A549 (cell line): ENCODE data around the gene CD83. TPM values are rescaled to one million over a fixed set of nuclear protein-coding genes. Genes with fewer than 3 reads are reported as not detected.

Experiments
- ATAC-seq, 2 experiments: fragments of 200-7000 bp in 1 of 2; fragments of >200 bp in 1 of 2; cut with Nextera tagmentation in 1 of 2; cut with Tn5 transposase in 1 of 2; 3 replicates each; pipeline versions ENCODE4 v1.8.0 to v1.9.1; 2018 to 2020; ENCODE audit warnings: mild to moderate bottlenecking in 1 of 2, moderate library complexity in 1 of 2
- CTCF ChIA-PET: fragments of 300-600 bp; sonication (Branson Sonifier 250); formaldehyde crosslinking; extraction: SDS; loops from one replicate; lab custom pipeline; 2021; ENCODE audit warnings: antibody characterized with exemption, inconsistent platforms; lab: Yijun Ruan, JAX
- POLR2A ChIA-PET: fragments of 350-600 bp; formaldehyde crosslinking; extraction: SDS; loops from one replicate; lab custom pipeline; 2021; ENCODE audit warnings: antibody characterized with exemption, inconsistent platforms; lab: Yijun Ruan, JAX
- DNase-seq, 2 experiments: peaks; one replicate each; pipeline versions ENCODE4 v3.0.0 to v3.0.0-alpha.2; 2011 to 2016; ENCODE audit warnings: low read depth in 1 of 2, low spot score in 1 of 2
- FAIRE-seq: peaks from 2 replicates; lab custom pipeline; 2011; peaks lifted over from hg19 to GRCh38; lab: Jason Lieb, UNC
- H3K27ac ChIP-seq, 2 experiments: fragments of >200 bp; sonication (Bioruptor Twin); formaldehyde crosslinking; 3 replicates each; pipeline ENCODE4 v1.5.1; 2016 to 2017
- H3K4me1 ChIP-seq: fragments of >200 bp; sonication (Bioruptor Twin); formaldehyde crosslinking; 3 replicates; pipeline ENCODE4 v1.6.1; 2016
- H3K4me2 ChIP-seq: fragments of >200 bp; sonication (Bioruptor Twin); formaldehyde crosslinking; 3 replicates; pipeline ENCODE4 v1.6.1; 2016
- H3K4me3 ChIP-seq: fragments of >200 bp; sonication (Bioruptor Twin); formaldehyde crosslinking; 3 replicates; pipeline ENCODE4 v1.5.1; 2016
- H3K9me3 ChIP-seq: fragments of >200 bp; sonication (Bioruptor Twin); formaldehyde crosslinking; 3 replicates; pipeline ENCODE4 v1.6.1; 2016
- ATOH8 ChIP-seq: fragments of 250-450 bp; sonication (Bioruptor Pico); IDR thresholded peaks from 2 replicates; pipeline ENCODE4 v1.5.0; 2020; ENCODE audit warnings: low read depth, mild to moderate bottlenecking, moderate library complexity
- BCL3 ChIP-seq: fragments of >200 bp; sonication (Bioruptor Twin); formaldehyde crosslinking; IDR thresholded peaks from 3 replicates; pipeline ENCODE4 v1.6.1; 2016
- CBX8 ChIP-seq: fragments of 200-600 bp; sonication (generic); IDR thresholded peaks from 2 replicates; pipeline ENCODE4 v1.6.1; 2016
- CEBPB ChIP-seq, 2 experiments: fragments of >200 bp in 1 of 2; sonication (Bioruptor Twin) in 1 of 2; formaldehyde crosslinking in 1 of 2; IDR thresholded peaks; 2 replicates each; pipeline ENCODE4 v1.6.1; 2012 to 2016
- CHD2 ChIP-seq: fragments of 150-350 bp; IDR thresholded peaks from 2 replicates; pipeline ENCODE4 v1.6.1; 2014; ENCODE audit warnings: low read length; ENCODE audit not compliant: partially characterized antibody
- CHD4 ChIP-seq: fragments of 200-600 bp; sonication (generic); IDR thresholded peaks from 2 replicates; pipeline ENCODE4 v1.6.1; 2016; ENCODE audit warnings: antibody characterized with exemption, mild to moderate bottlenecking, borderline replicate concordance
- CTCF ChIP-seq: fragments of >200 bp; sonication (Bioruptor Twin); formaldehyde crosslinking; IDR thresholded peaks from 3 replicates; pipeline ENCODE4 v1.5.1; 2016
- EHF ChIP-seq: fragments of 250-450 bp; sonication (Bioruptor Pico); IDR thresholded peaks from 2 replicates; pipeline ENCODE4 v1.5.0; 2020; ENCODE audit warnings: mild to moderate bottlenecking
- ELK1 ChIP-seq: fragments of 150-350 bp; IDR thresholded peaks from 2 replicates; pipeline ENCODE4 v1.6.1; 2014; ENCODE audit warnings: low read depth, mild to moderate bottlenecking, low read length
- FOXS1 ChIP-seq: fragments of 250-450 bp; sonication (Bioruptor Pico); IDR thresholded peaks from 2 replicates; pipeline ENCODE4 v1.5.0; 2020; ENCODE audit warnings: mild to moderate bottlenecking, moderate library complexity
- GATA3 ChIP-seq: IDR thresholded peaks from 2 replicates; pipeline ENCODE4 v1.6.1; 2012; ENCODE audit warnings: borderline replicate concordance
- HDAC2 ChIP-seq: fragments of 200-600 bp; sonication (generic); IDR thresholded peaks from 2 replicates; pipeline ENCODE4 v1.6.1; 2016
- HEYL ChIP-seq: fragments of 250-450 bp; sonication (Bioruptor Pico); IDR thresholded peaks from 2 replicates; pipeline ENCODE4 v1.8.0; 2021; ENCODE audit warnings: mild to moderate bottlenecking, moderate library complexity
- HOXA7 ChIP-seq: fragments of 250-450 bp; sonication (Bioruptor Pico); IDR thresholded peaks from 2 replicates; pipeline ENCODE4 v1.5.0; 2020; ENCODE audit warnings: mild to moderate bottlenecking, moderate library complexity
- HOXB5 ChIP-seq: fragments of 250-450 bp; sonication (Bioruptor Pico); IDR thresholded peaks from 2 replicates; pipeline ENCODE4 v1.5.0; 2020; ENCODE audit warnings: mild to moderate bottlenecking, moderate library complexity
- MAX ChIP-seq: IDR thresholded peaks from 2 replicates; pipeline ENCODE4 v1.6.1; 2012
- MAZ ChIP-seq: fragments of 150-350 bp; IDR thresholded peaks from 2 replicates; pipeline ENCODE4 v1.6.1; 2014; ENCODE audit warnings: antibody characterized with exemption, low read depth, low read length, borderline replicate concordance
- MYC ChIP-seq: IDR thresholded peaks from 2 replicates; pipeline ENCODE4 v1.6.1; 2012; ENCODE audit warnings: mild to moderate bottlenecking, inconsistent platforms, low read length, improper control_type of control experiment, borderline replicate concordance
- PBX3 ChIP-seq: IDR thresholded peaks from 2 replicates; pipeline ENCODE4 v1.6.1; 2012
- PHF8 ChIP-seq: fragments of 200-600 bp; sonication (generic); IDR thresholded peaks from 2 replicates; pipeline ENCODE4 v1.6.1; 2016; ENCODE audit warnings: low read depth, mild to moderate bottlenecking, antibody characterized with exemption, moderate library complexity, borderline replicate concordance
- RFX5 ChIP-seq: fragments of 450-650 bp; IDR thresholded peaks from 2 replicates; pipeline ENCODE4 v1.7.1; 2014; ENCODE audit warnings: antibody characterized with exemption, mild to moderate bottlenecking, moderate library complexity
- ZC3H11A ChIP-seq: fragments of 450-650 bp; IDR thresholded peaks from 2 replicates; pipeline ENCODE4 v1.6.1; 2014; ENCODE audit warnings: antibody characterized with exemption, mild to moderate bottlenecking
- WGBS: methylation state at CpG from one replicate; pipeline ENCODE4 v1.1.6; 2017; ENCODE audit errors: missing lambda C conversion rate; 5-methylcytosine and 5-hydroxymethylcytosine counted together
- polyA plus RNA-seq, 4 experiments: library from polyadenylated mRNA; depleted of rRNA in 3 of 4; stranded (reverse); fragments of >200 nt; fragmentation: RNase III in 1 of 4; extraction: RNeasy Plus Mini Kit Qiagen cat#74134 plus additional on column Dnase treatment in 1 of 4; gene quantifications; 2 replicates in 3 of 4; 3 replicates in 1 of 4; pipeline ENCODE4 v1.2.3, GENCODE V29; 2011 to 2017

Gene CD83
- polyA plus RNA-seq, 2 of the 4 experiments (the other 2 are of a cell fraction) = 0.79 to 0.94 TPM

- H3K9me3 ChIP-seq = no peaks in the 10 kb centered on the region
- no peak for FAIRE-seq
- H3K27ac ChIP-seq = no peak overlapping the region
- no peak overlapping the region for H3K4me2 ChIP-seq
- WGBS = 52% methylated on average over 3 of the region's 3 CpGs
- TF ChIP-seq HOXB5 (CRISPR knock-in tag) (no peak), MYC (no peak), HDAC2 (no peak), PHF8 (no peak), HOXA7 (CRISPR knock-in tag) (no peak), MAZ (no peak)
- ATAC-seq = no peak
- no peak overlapping the region for H3K4me3 ChIP-seq
- H3K4me1 ChIP-seq = no peaks in the 10 kb centered on the region
- CTCF ChIA-PET = interaction anchor here (1.0 to 2.4 kb wide), 2 partner anchors 16 to 36 kb away, joined by 3 to 10 read pairs; no protein-coding TSS in a partner anchor
- POLR2A ChIA-PET = no interaction called here
- no peak for DNase-seq
These were observed 34.8 kb upstream of the CD83 start for GRCh38 chr6:14082771-14083170.

GRCh38 chr6:14083262-14083661 is 34.3 kb upstream of the CD83 start:
- TF ChIP-seq GATA3 = no peak
- no peak overlapping the region for H3K4me3 ChIP-seq
- no peaks in the 10 kb centered on the region for H3K4me1 ChIP-seq
- FAIRE-seq (no peak), DNase-seq (no peak), ATAC-seq (no peak)
- ChIA-PET CTCF (interaction anchor here (2.4 kb wide), 1 partner anchor 17 kb away, joined by 10 read pairs; no protein-coding TSS in a partner anchor), POLR2A (no interaction called here)
- H3K27ac ChIP-seq = no peak overlapping the region
- H3K4me2 ChIP-seq = no peak overlapping the region
- no peaks in the 10 kb centered on the region for H3K9me3 ChIP-seq
- WGBS = 55% methylated on average over 3 of the region's 3 CpGs

GRCh38 chr6:14083751-14084150 is 33.8 kb upstream of the CD83 start:
- H3K4me2 ChIP-seq = no peak overlapping the region
- CTCF ChIA-PET = no interaction called here
- POLR2A ChIA-PET = no interaction called here
- no peak overlapping the region for H3K27ac ChIP-seq
- ATAC-seq (no peak), FAIRE-seq (no peak), DNase-seq (no peak)
- no peaks in the 10 kb centered on the region for H3K4me1 ChIP-seq
- no peaks in the 10 kb centered on the region for H3K9me3 ChIP-seq
- 83% methylated on average over 3 of the region's 3 CpGs for WGBS
- TF ChIP-seq RFX5 (no peak), ELK1 (no peak), CHD4 (no peak), FOXS1 (CRISPR knock-in tag) (no peak), MAZ (no peak), CEBPB (IDR thresholded peaks at IDR 0.05) (no peak), EHF (CRISPR knock-in tag) (no peak), ATOH8 (CRISPR knock-in tag) (no peak), ZC3H11A (no peak), PHF8 (no peak), MAX (no peak), HOXA7 (CRISPR knock-in tag) (no peak), PBX3 (no peak), BCL3 (no peak), CHD2 (no peak), CTCF (no peak), HEYL (no peak), CBX8 (no peak)
- H3K4me3 ChIP-seq = no peak overlapping the region
